GM10847 (cell line): ENCODE results near the gene SLC25A34.
A peak's percentile ranks its signal among the peaks of the same experiment; 100 is the strongest.

Source experiments
- POLR2A ChIP-seq: IDR thresholded peaks from 2 replicates; pipeline ENCODE4 v1.6.1; 2011; ENCODE audit not compliant: insufficient read length; ENCODE audit errors: extremely low read depth

SLC25A34 gene

GRCh38 chr1:15736038-15736891, at the start of gene SLC25A34:
TSS of gene SLC25A34 (plus strand) at chr1:15736258. CDS start at chr1:15736486, 228 bp downstream.
- TF ChIP-seq POLR2A = no peak

- no peak for TF ChIP-seq POLR2A
These were observed 48.6 kb upstream of the SLC25A34 start for GRCh38 chr1:15687446-15687845.

GRCh38 chr1:15690317-15690716, 45.7 kb upstream of the SLC25A34 start:
- TF ChIP-seq POLR2A = no peak

GRCh38 chr1:15691434-15692032, 44.5 kb upstream of the SLC25A34 start:
- no peak for TF ChIP-seq POLR2A

- no peak for TF ChIP-seq POLR2A
These were observed 43.9 kb upstream of the SLC25A34 start for GRCh38 chr1:15692121-15692682.

- no peak for TF ChIP-seq POLR2A
These were observed 42.7 kb upstream of the SLC25A34 start for GRCh38 chr1:15693371-15693770.

- peak; percentile 25 for TF ChIP-seq POLR2A
These were observed 39.0 kb upstream of the SLC25A34 start for GRCh38 chr1:15696956-15697521.

GRCh38 chr1:15698201-15698600, 37.9 kb upstream of the SLC25A34 start:
- no peak for TF ChIP-seq POLR2A

GRCh38 chr1:15700508-15700907, 35.5 kb upstream of the SLC25A34 start:
- TF ChIP-seq POLR2A = no peak

GRCh38 chr1:15701784-15702183, 34.3 kb upstream of the SLC25A34 start:
- no peak for TF ChIP-seq POLR2A

- TF ChIP-seq POLR2A = no peak
These were observed 33.1 kb upstream of the SLC25A34 start for GRCh38 chr1:15702722-15703550.

- TF ChIP-seq POLR2A = no peak
These were observed 32.5 kb upstream of the SLC25A34 start for GRCh38 chr1:15703562-15703961.

GRCh38 chr1:15704526-15705183, 31.4 kb upstream of the SLC25A34 start:
- TF ChIP-seq POLR2A = no peak

GRCh38 chr1:15705184-15705566, 30.9 kb upstream of the SLC25A34 start:
- TF ChIP-seq POLR2A = no peak

- TF ChIP-seq POLR2A = no peak
These were observed 29.3 kb upstream of the SLC25A34 start for GRCh38 chr1:15706751-15707150.
